SK-N-SH (cell line): ENCODE data around the gene FBXW9. TPM values are rescaled to one million over a fixed set of nuclear protein-coding genes. Genes with fewer than 3 reads are reported as not detected.

Experiments used
- CTCF ChIA-PET: fragments of 300-600, 350-600 bp; formaldehyde crosslinking; extraction: SDS; loops from one replicate; lab custom pipeline; 2021; lab: Yijun Ruan, JAX
- POLR2A ChIA-PET: fragments of 350-600 bp; sonication (Branson Sonifier 250); formaldehyde crosslinking; extraction: SDS; loops from one replicate; lab custom pipeline; 2020; ENCODE audit warnings: antibody characterized with exemption, inconsistent platforms; lab: Yijun Ruan, JAX
- DNase-seq: peaks from one replicate; pipeline ENCODE4 v3.0.0; 2012
- H2AFZ ChIP-seq: fragments of 200-600 bp; sonication (generic); 2 replicates; pipeline ENCODE4 v1.8.1; 2016; ENCODE audit warnings: antibody characterized with exemption, mild to moderate bottlenecking, low read depth
- H3F3A ChIP-seq: fragments of 200-600 bp; sonication (generic); replicated peaks from 2 replicates; pipeline ENCODE3; 2016; ENCODE audit warnings: antibody characterized with exemption, mild to moderate bottlenecking; ENCODE audit not compliant: insufficient read depth
- H3K27ac ChIP-seq, 2 experiments: fragments of 200-500 bp in 1 of 2; fragments of 200-600 bp in 1 of 2; sonication (Bioruptor generic) in 1 of 2; sonication (generic), shearing (Covaris generic) in 1 of 2; 2 replicates each; pipeline versions ENCODE4 v1.5.1 to v1.6.1; 2014 to 2016; ENCODE audit warnings: low read depth in 2 of 2, inconsistent platforms in 1 of 2, low read length in 1 of 2, mild to moderate bottlenecking in 1 of 2, mixed read lengths in 1 of 2
- H3K27me3 ChIP-seq: fragments of 200-600 bp; sonication (generic), shearing (Covaris generic); 2 replicates; pipeline ENCODE4 v1.6.1; 2016; ENCODE audit warnings: mixed run types; ENCODE audit not compliant: insufficient read depth
- H3K36me3 ChIP-seq, 2 experiments: fragments of 200-500 bp in 1 of 2; fragments of 200-600 bp in 1 of 2; sonication (Bioruptor generic) in 1 of 2; sonication (generic) in 1 of 2; replicated peaks in 1 of 2; 2 replicates each; pipeline versions ENCODE3 to v1.5.1; 2014 to 2016; ENCODE audit warnings: low read length in 1 of 2, mild to moderate bottlenecking in 1 of 2; ENCODE audit not compliant: insufficient read depth in 2 of 2, control insufficient read depth in 1 of 2
- H3K4me1 ChIP-seq, 2 experiments: fragments of 200-500 bp in 1 of 2; fragments of 200-600 bp in 1 of 2; sonication (Bioruptor generic) in 1 of 2; sonication (generic), shearing (Covaris generic) in 1 of 2; 2 replicates each; pipeline versions ENCODE4 v1.5.1 to v1.6.1; 2014 to 2016; ENCODE audit warnings: low read depth in 1 of 2, low read length in 1 of 2, mixed run types in 1 of 2; ENCODE audit not compliant: insufficient read depth in 2 of 2, control insufficient read depth in 1 of 2
- H3K4me2 ChIP-seq: fragments of 200-600 bp; sonication (generic), shearing (Covaris generic); 2 replicates; pipeline ENCODE4 v1.6.1; 2017; ENCODE audit warnings: mixed run types
- H3K4me3 ChIP-seq, 2 experiments: fragments of 200-500 bp in 1 of 2; fragments of 200-600 bp in 1 of 2; sonication (Bioruptor generic) in 1 of 2; sonication (generic), shearing (Covaris generic) in 1 of 2; 2 replicates each; pipeline versions ENCODE4 v1.5.1 to v1.8.1; 2014 to 2016; ENCODE audit warnings: low read depth in 2 of 2, inconsistent platforms in 1 of 2, low read length in 1 of 2, mild to moderate bottlenecking in 1 of 2, mixed read lengths in 1 of 2, moderate library complexity in 1 of 2
- H3K79me2 ChIP-seq: fragments of 200-600 bp; sonication (generic); 2 replicates; pipeline ENCODE4 v1.8.1; 2017; ENCODE audit warnings: mild to moderate bottlenecking; ENCODE audit not compliant: insufficient read depth
- H3K9ac ChIP-seq: fragments of 200-600 bp; sonication (generic); 2 replicates; pipeline ENCODE4 v1.6.1; 2017; ENCODE audit warnings: mixed run types
- H3K9me2 ChIP-seq: fragments of 200-600 bp; sonication (generic); 2 replicates; pipeline ENCODE4 v1.6.1; 2017; ENCODE audit warnings: mixed run types
- H3K9me3 ChIP-seq: fragments of 200-600 bp; sonication (generic); 2 replicates; pipeline ENCODE4 v1.6.1; 2017; ENCODE audit warnings: mixed run types, mild to moderate bottlenecking, moderate library complexity
- H4K20me1 ChIP-seq: fragments of 200-600 bp; sonication (generic); 2 replicates; pipeline ENCODE4 v1.6.1; 2017; ENCODE audit warnings: mild to moderate bottlenecking, mixed run types; ENCODE audit not compliant: insufficient read depth
- CTCF ChIP-seq: fragments of 200-600 bp; sonication (generic); IDR thresholded peaks from 2 replicates; pipeline ENCODE4 v1.6.1; 2017; ENCODE audit warnings: antibody characterized with exemption, mild to moderate bottlenecking, moderate library complexity
- EP300 ChIP-seq, 2 experiments: IDR thresholded peaks; 2 replicates each; pipeline versions ENCODE4 v1.4.0 to v1.6.1; 2012; ENCODE audit warnings: borderline replicate concordance in 1 of 2, low read depth in 1 of 2, low read length in 1 of 2
- FOSL2 ChIP-seq: IDR thresholded peaks from 2 replicates; pipeline ENCODE4 v1.4.0; 2012; ENCODE audit warnings: low read depth, mild to moderate bottlenecking, moderate library complexity, borderline replicate concordance
- GATA2 ChIP-seq: sonication (generic); formaldehyde crosslinking; IDR thresholded peaks from 2 replicates; pipeline ENCODE4 v1.5.0; 2020; ENCODE audit warnings: mild to moderate bottlenecking, missing genetic modification reagents
- IRF3 ChIP-seq: fragments of 150-350 bp; IDR thresholded peaks from 2 replicates; pipeline ENCODE4 v1.6.1; 2016; ENCODE audit warnings: mild to moderate bottlenecking, low read depth, low read length
- JUND ChIP-seq: IDR thresholded peaks from 2 replicates; pipeline ENCODE4 v1.4.0; 2012
- MXI1 ChIP-seq: IDR thresholded peaks from 2 replicates; pipeline ENCODE4 v1.6.1; 2012; ENCODE audit warnings: mild to moderate bottlenecking, low read depth, low read length, improper control_type of control experiment
- REST ChIP-seq: IDR thresholded peaks from 2 replicates; pipeline ENCODE4 v1.6.1; 2012; ENCODE audit warnings: mild to moderate bottlenecking, low read depth, low read length, moderate library complexity
- TAF1 ChIP-seq: IDR thresholded peaks from 2 replicates; pipeline ENCODE4 v1.6.1; 2012; ENCODE audit warnings: low read depth, mild to moderate bottlenecking, low read length, moderate library complexity, borderline replicate concordance
- TEAD4 ChIP-seq: IDR thresholded peaks from 2 replicates; pipeline ENCODE4 v1.4.0; 2012; ENCODE audit warnings: mild to moderate bottlenecking, borderline replicate concordance; ENCODE audit not compliant: insufficient read depth
- USF1 ChIP-seq: IDR thresholded peaks from 2 replicates; pipeline ENCODE4 v1.4.0; 2012; ENCODE audit warnings: low read depth, borderline replicate concordance
- USF2 ChIP-seq: fragments of 150-350 bp; IDR thresholded peaks from 2 replicates; pipeline ENCODE4 v1.6.1; 2017; ENCODE audit warnings: antibody characterized with exemption, low read length, low read depth, borderline replicate concordance
- WGBS: methylation state at CpG from one replicate; pipeline ENCODE4 v1.1.6; 2017; ENCODE audit warnings: low lambda C conversion rate; 5-methylcytosine and 5-hydroxymethylcytosine counted together
- polyA plus RNA-seq, 3 experiments: library from polyadenylated mRNA; depleted of rRNA; stranded (reverse); fragments of >200 nt; gene quantifications; 2 replicates each; pipeline ENCODE4 v1.2.3, GENCODE V29; 2012

Gene FBXW9
- polyA plus RNA-seq, 1 of the 3 experiments (the other 2 are of a cell fraction), result 26.6 TPM

- TF ChIP-seq IRF3, result no peak
- TF ChIP-seq JUND, result no peak
- TF ChIP-seq REST, result no peak
- no peak for TF ChIP-seq CTCF
Measured at GRCh38 chr19:12723641-12724426, 27.4 kb upstream of the FBXW9 start, which contains the start of gene TNPO2 (continued).

- H4K20me1 ChIP-seq, result no peaks in the 10 kb centered on the region
- peaks cover 7 to 8% of the 10 kb centered on the region in 2 experiments; a peak in 3 of 4 replicates for H3K4me1 ChIP-seq
- 0% methylated on average over 7 of the region's 7 CpGs for WGBS
- no peaks in the 10 kb centered on the region for H3K9me3 ChIP-seq
- peak overlapping the region; percentile 88 to 89 for H3K27ac ChIP-seq
- peaks cover 9 to 14% of the 10 kb centered on the region in 2 experiments for H3K36me3 ChIP-seq
- H3K4me2 ChIP-seq, result peak overlapping the region; percentile 89
- no peaks in the 10 kb centered on the region for H3K27me3 ChIP-seq
- H3K4me3 ChIP-seq, result peak overlapping the region; percentile 63 to 77
- ChIA-PET POLR2A (interaction anchor here (0.6 to 1.6 kb wide), 9 partner anchors 8 to 223 kb away, joined by 3 to 6 read pairs (median 4); partner anchors contain the start of genes FBXW9, JUNB and RAD23A), CTCF (interaction anchor here (0.7 to 3.8 kb wide), 5 partner anchors 9 to 125 kb away, joined by 3 to 25 read pairs (median 4); partner anchors contain the start of gene TRIR)
- no peak for DNase-seq
- H3K9me2 ChIP-seq, result no peaks in the 10 kb centered on the region
- H2AFZ ChIP-seq, result peak overlapping the region; percentile 75
- peaks cover 52% of the 10 kb centered on the region for H3K79me2 ChIP-seq
- peaks cover 21% of the 10 kb centered on the region for H3F3A ChIP-seq
- H3K9ac ChIP-seq, result peak overlapping the region; percentile 95
- TF ChIP-seq EP300 (IDR thresholded peaks at IDR 0.05; ENCODE audit: borderline replicate concordance in 1 of 2, low read depth in 1 of 2, low read length in 1 of 2) (no peak), TEAD4 (no peak), JUND (no peak), REST (no peak), MXI1 (no peak), CTCF (no peak), FOSL2 (no peak), TAF1 (no peak), GATA2 (CRISPR knock-in tag) (no peak), USF1 (no peak), USF2 (no peak)
Measured at GRCh38 chr19:12723381-12723640, 26.9 kb upstream of the FBXW9 start.
